ENCODE measurements around the gene SERINC1.

DNA sequence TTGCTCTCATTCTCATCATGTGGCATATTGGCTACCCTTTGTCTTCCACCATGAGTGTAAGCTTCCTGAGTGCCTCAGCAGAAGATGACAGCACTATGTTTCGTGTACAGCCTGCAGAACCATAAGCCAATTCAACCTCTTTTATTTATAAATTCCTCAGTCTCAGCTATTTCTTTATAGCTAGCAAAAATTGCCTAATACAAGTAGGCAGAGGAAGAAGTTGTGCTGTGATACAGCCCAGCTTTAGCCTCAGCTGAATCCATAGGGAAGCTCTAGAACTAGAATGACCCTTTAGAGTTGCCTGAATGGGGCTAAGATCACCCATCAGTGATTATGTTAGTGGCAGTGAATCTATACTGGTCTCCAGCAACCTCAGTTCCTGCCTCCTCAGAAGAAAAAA is 19.0 kb upstream of the SERINC1 start:
- TF ChIP-seq, protein P1, sequence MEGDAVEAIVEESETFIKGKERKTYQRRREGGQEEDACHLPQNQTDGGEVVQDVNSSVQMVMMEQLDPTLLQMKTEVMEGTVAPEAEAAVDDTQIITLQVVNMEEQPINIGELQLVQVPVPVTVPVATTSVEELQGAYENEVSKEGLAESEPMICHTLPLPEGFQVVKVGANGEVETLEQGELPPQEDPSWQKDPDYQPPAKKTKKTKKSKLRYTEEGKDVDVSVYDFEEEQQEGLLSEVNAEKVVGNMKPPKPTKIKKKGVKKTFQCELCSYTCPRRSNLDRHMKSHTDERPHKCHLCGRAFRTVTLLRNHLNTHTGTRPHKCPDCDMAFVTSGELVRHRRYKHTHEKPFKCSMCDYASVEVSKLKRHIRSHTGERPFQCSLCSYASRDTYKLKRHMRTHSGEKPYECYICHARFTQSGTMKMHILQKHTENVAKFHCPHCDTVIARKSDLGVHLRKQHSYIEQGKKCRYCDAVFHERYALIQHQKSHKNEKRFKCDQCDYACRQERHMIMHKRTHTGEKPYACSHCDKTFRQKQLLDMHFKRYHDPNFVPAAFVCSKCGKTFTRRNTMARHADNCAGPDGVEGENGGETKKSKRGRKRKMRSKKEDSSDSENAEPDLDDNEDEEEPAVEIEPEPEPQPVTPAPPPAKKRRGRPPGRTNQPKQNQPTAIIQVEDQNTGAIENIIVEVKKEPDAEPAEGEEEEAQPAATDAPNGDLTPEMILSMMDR (IDR thresholded peaks at IDR 0.05): no peak
- TF ChIP-seq POLR2AphosphoS5 (IDR thresholded peaks at IDR 0.05) (no peak), POLR2A (IDR thresholded peaks at IDR 0.05) (no peak), EP300 (IDR thresholded peaks at IDR 0.05) (no peak)
